ENCODE data around the gene CD70. TPM values are rescaled to one million over a fixed set of nuclear protein-coding genes. Genes with fewer than 3 reads are reported as not detected.
"Not testable (repeated sequence)": the region's sequence is repeated elsewhere in the genome, so short reads cannot be mapped to it uniquely, and the experiment has no call there.

The CD70 gene
- total RNA-seq, 1 experiment from 2014 or later = 45.4 TPM

- in situ Hi-C loops (cut with HindIII; ENCODE audit: low pct_unique_long_range_greater_than_20kb, low sequenced_read_pairs) = not testable (repeated sequence)
Observed at GRCh38 chr19:6566727-6567126, 24.2 kb downstream of the CD70 start.

DNA sequence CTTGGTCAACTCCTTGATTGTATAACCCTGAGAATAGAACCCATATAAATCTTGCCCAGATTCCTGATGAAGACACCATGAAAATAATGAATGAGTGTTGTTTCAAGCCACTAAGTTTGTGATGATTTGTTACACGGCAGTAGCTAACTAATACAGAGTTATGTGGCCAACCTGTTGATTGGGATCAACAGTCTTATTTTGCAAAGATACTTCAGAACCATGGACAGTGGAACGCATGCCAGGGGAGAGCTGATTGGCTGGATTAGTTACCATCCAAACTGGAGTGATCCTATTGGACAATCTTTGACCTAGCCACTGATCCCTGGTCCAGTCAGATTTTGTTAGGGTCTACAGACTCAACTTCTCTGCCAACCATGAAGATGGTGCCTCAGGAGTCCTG lies 26.6 kb downstream of the CD70 start:
- no peak for ATAC-seq
- Histone ChIP-seq H3K27ac (ENCODE audit: low read length) (no peak overlapping the region), H3K9me3 (ENCODE audit: control insufficient read depth, insufficient read depth, low read depth, low read length) (no peaks in the 10 kb centered on the region), H3K4me1 (ENCODE audit: control insufficient read depth, insufficient read depth, low read length) (no peaks in the 10 kb centered on the region), H3K4me3 (ENCODE audit: low read depth in 2 of 2, low read length in 2 of 2) (no peak overlapping the region), H3K36me3 (ENCODE audit: control insufficient read depth, insufficient read depth, low read length) (no peaks in the 10 kb centered on the region), H3K27me3 (ENCODE audit: control insufficient read depth, insufficient read depth, low read length) (no peaks in the 10 kb centered on the region)
- POLR2A ChIA-PET = no interaction called here
- intact Hi-C loops (cut with micrococcal nuclease; ENCODE audit: unreplicated experiment) (no loop called here), in situ Hi-C loops (cut with HindIII; ENCODE audit: low pct_unique_long_range_greater_than_20kb, low sequenced_read_pairs) (no loop called here)
- CTCF ChIA-PET = no interaction called here
- TF ChIP-seq TCF7L2 (IDR thresholded peaks at IDR 0.05; ENCODE audit: low read depth, low read length) (no peak), POLR2AphosphoS5 (IDR thresholded peaks at IDR 0.05; ENCODE audit: low read depth, low read length) (no peak)
- TF ChIP-seq, protein P1, sequence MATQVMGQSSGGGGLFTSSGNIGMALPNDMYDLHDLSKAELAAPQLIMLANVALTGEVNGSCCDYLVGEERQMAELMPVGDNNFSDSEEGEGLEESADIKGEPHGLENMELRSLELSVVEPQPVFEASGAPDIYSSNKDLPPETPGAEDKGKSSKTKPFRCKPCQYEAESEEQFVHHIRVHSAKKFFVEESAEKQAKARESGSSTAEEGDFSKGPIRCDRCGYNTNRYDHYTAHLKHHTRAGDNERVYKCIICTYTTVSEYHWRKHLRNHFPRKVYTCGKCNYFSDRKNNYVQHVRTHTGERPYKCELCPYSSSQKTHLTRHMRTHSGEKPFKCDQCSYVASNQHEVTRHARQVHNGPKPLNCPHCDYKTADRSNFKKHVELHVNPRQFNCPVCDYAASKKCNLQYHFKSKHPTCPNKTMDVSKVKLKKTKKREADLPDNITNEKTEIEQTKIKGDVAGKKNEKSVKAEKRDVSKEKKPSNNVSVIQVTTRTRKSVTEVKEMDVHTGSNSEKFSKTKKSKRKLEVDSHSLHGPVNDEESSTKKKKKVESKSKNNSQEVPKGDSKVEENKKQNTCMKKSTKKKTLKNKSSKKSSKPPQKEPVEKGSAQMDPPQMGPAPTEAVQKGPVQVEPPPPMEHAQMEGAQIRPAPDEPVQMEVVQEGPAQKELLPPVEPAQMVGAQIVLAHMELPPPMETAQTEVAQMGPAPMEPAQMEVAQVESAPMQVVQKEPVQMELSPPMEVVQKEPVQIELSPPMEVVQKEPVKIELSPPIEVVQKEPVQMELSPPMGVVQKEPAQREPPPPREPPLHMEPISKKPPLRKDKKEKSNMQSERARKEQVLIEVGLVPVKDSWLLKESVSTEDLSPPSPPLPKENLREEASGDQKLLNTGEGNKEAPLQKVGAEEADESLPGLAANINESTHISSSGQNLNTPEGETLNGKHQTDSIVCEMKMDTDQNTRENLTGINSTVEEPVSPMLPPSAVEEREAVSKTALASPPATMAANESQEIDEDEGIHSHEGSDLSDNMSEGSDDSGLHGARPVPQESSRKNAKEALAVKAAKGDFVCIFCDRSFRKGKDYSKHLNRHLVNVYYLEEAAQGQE (IDR thresholded peaks at IDR 0.05; ENCODE audit: insufficient read depth in 1 of 2, low read depth in 2 of 2, low read length in 1 of 2) = peak; percentile 86 to 88
- no peak for DNase-seq (ENCODE audit: low read depth, low spot score)
- BruUV-seq (replicated peaks) = no TSS peak

More at GRCh38 chr19:6566727-6567126, 24.2 kb downstream of the CD70 start:
- H3K9me3 ChIP-seq (ENCODE audit: control insufficient read depth, insufficient read depth, low read depth, low read length); intact Hi-C loops (cut with micrococcal nuclease; ENCODE audit: unreplicated experiment); POLR2A ChIA-PET; DNase-seq (ENCODE audit: low read depth, low spot score); H3K27ac ChIP-seq (ENCODE audit: low read length); ATAC-seq; BruUV-seq (replicated peaks); H3K4me3 ChIP-seq (ENCODE audit: low read depth in 2 of 2, low read length in 2 of 2); H3K4me1 ChIP-seq (ENCODE audit: control insufficient read depth, insufficient read depth, low read length); H3K36me3 ChIP-seq (ENCODE audit: control insufficient read depth, insufficient read depth, low read length); H3K27me3 ChIP-seq (ENCODE audit: control insufficient read depth, insufficient read depth, low read length): not testable (repeated sequence)
- CTCF ChIA-PET = interaction anchor here (0.6 kb wide), 1 partner anchor 21 kb away, joined by 5 read pairs; no protein-coding TSS in a partner anchor

DNA sequence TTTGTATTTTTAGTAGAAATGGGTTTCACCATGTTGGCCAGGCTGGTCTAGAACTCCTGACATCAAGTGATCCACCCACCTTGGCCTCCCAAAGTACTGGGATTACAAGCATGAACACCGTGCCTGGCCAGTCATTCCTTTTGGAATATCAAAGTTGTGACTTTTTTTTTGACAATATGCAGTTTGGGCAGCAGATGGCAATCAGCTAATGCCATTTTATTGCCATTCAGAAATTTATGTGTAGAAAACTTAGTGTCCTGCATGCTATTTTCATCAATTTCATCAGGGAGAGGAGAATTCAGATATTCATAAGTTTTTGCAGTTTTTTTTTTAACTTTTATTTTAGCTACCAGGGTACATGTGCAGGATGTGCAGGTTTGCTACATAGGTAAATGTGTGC lies 28.5 kb downstream of the CD70 start:
- H3K4me3 ChIP-seq (ENCODE audit: low read depth in 2 of 2, low read length in 2 of 2); H3K9me3 ChIP-seq (ENCODE audit: control insufficient read depth, insufficient read depth, low read depth, low read length); H3K27me3 ChIP-seq (ENCODE audit: control insufficient read depth, insufficient read depth, low read length); H3K4me1 ChIP-seq (ENCODE audit: control insufficient read depth, insufficient read depth, low read length); POLR2A ChIA-PET; in situ Hi-C loops (cut with HindIII; ENCODE audit: low pct_unique_long_range_greater_than_20kb, low sequenced_read_pairs); H3K27ac ChIP-seq (ENCODE audit: low read length); ATAC-seq; DNase-seq (ENCODE audit: low read depth, low spot score); H3K36me3 ChIP-seq (ENCODE audit: control insufficient read depth, insufficient read depth, low read length); BruUV-seq (replicated peaks); intact Hi-C loops (cut with micrococcal nuclease; ENCODE audit: unreplicated experiment): not testable (repeated sequence)
- CTCF ChIA-PET = interaction anchor here (0.6 kb wide), 1 partner anchor 33 kb away, joined by 3 read pairs; no protein-coding TSS in a partner anchor

DNA sequence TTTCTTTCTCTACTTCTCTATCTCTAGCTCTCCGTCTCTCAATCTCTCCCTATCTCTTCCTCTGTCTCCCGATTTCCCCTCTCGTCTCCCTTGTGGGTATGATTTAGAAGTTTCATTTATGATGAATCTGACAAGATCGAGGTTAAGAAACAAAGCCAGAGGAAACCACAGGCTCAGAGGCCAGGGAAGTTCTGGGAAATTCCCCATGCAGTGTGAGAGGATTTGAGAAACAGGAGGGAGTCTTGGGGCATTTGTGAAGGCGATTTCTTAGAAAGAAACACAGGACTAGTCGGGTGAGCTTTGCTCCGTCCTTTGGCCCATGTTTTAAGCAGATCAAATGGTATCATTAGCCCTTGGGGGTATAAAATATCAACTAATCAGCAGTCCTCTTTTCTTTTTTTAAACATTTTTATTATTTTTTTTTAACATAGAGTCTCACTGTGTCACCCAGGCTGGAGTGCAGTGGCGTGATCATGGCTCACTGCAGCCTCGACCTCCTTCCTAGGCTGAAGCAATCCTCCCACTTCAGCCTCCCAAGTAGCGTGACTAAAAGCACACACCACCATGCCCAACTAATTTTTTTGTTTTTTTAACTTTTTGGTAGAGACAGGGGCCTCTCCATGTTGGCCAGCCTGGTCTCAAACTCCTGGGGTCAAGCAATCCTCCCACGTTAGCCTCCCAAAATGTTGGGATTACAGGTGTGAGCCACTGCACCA lies 34.3 kb downstream of the CD70 start:
- no peaks in the 10 kb centered on the region for H3K27me3 ChIP-seq (ENCODE audit: control insufficient read depth, insufficient read depth, low read length)
- intact Hi-C loops (cut with micrococcal nuclease; ENCODE audit: unreplicated experiment) = no loop called here
- TF ChIP-seq, protein P1 (IDR thresholded peaks at IDR 0.05; ENCODE audit: insufficient read depth in 1 of 2, low read depth in 2 of 2, low read length in 1 of 2) = no peak
- TF ChIP-seq POLR2AphosphoS5 (IDR thresholded peaks at IDR 0.05; ENCODE audit: low read depth, low read length) = no peak
- POLR2A ChIA-PET = no interaction called here
- DNase-seq (ENCODE audit: low read depth, low spot score) (no peak), ATAC-seq (no peak)
- in situ Hi-C loops (cut with HindIII; ENCODE audit: low pct_unique_long_range_greater_than_20kb, low sequenced_read_pairs) = no loop called here
- no peaks in the 10 kb centered on the region for H3K36me3 ChIP-seq (ENCODE audit: control insufficient read depth, insufficient read depth, low read length)
- CTCF ChIA-PET = interaction anchor here (0.5 kb wide), 1 partner anchor 519 kb away, joined by 4 read pairs; no protein-coding TSS in a partner anchor
- no peaks in the 10 kb centered on the region for H3K9me3 ChIP-seq (ENCODE audit: control insufficient read depth, insufficient read depth, low read depth, low read length)
- H3K4me3 ChIP-seq (ENCODE audit: low read depth in 2 of 2, low read length in 2 of 2) = no peak overlapping the region
- no peaks in the 10 kb centered on the region for H3K4me1 ChIP-seq (ENCODE audit: control insufficient read depth, insufficient read depth, low read length)
- H3K27ac ChIP-seq (ENCODE audit: low read length) = no peak overlapping the region
- no TSS peak for BruUV-seq (replicated peaks)

Data from Panc1 (cell line).